GM12892 (cell line): ENCODE data around the gene CPE.

Source experiments
- POLR2A ChIP-seq: IDR thresholded peaks from 2 replicates; pipeline ENCODE4 v1.6.1; 2011; ENCODE audit warnings: low read depth, low read length, control low read depth
- POLR2AphosphoS5 ChIP-seq: IDR thresholded peaks from 2 replicates; pipeline ENCODE4 v1.6.1; 2011; ENCODE audit warnings: low read depth, low read length, control low read depth
- TAF1 ChIP-seq: IDR thresholded peaks from 2 replicates; pipeline ENCODE4 v1.6.1; 2011; ENCODE audit warnings: low read depth, mild to moderate bottlenecking, control low read depth, low read length, borderline replicate concordance

DNA sequence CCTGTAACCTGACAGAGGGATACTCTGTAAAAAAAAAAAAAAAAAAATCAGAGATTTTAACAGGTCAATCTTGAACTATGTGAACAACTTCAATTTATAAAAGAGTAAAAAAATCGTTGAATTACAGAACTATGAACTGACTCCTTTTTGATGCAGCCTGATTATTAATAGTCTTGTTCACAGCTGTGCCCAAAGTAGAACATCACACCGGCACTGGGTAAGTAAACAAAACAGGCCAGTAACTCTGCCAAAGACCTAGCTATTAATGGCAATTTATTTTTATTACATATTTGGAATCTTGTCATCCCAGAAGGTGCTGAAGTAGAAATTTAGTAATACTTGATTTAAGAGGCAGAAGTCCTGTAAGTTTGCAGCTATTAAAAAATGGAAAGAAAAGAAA is 31.4 kb downstream of the CPE start:
- TF ChIP-seq POLR2A (no peak), POLR2AphosphoS5 (no peak), TAF1 (no peak)
